Measurements from ENCODE around the gene RNASEL. TPM values are rescaled to one million over a fixed set of nuclear protein-coding genes. Genes with fewer than 3 reads are reported as not detected.

RNASEL gene
- total and polyA plus RNA-seq, 4 donors = 3.7 to 14.8 (median 9.0) TPM

- no peak for TF ChIP-seq CTCF (IDR thresholded peaks at IDR 0.05; ENCODE audit: control extremely low read depth, extremely low read depth)
- Histone ChIP-seq H3K4me1 (ENCODE audit: control insufficient read depth in 5 of 5, insufficient read depth in 5 of 5, low read length in 5 of 5) (peaks cover 0 to 8% (median 6%) of the 10 kb centered on the region in 5 donors), H3K4me3 (no peak overlapping the region), H3K36me3 (ENCODE audit: control insufficient read depth in 4 of 4, insufficient read depth in 4 of 4, low read length in 4 of 4) (no peaks in the 10 kb centered on the region), H3K27me3 (ENCODE audit: control insufficient read depth in 3 of 3, insufficient read depth in 3 of 3, low read length in 2 of 3) (peaks cover 0 to 12% (median 0%) of the 10 kb centered on the region in 3 donors), H3K9me3 (ENCODE audit: control insufficient read depth in 4 of 4, insufficient read depth in 3 of 4, low read length in 3 of 4) (no peaks in the 10 kb centered on the region), H3K9ac (ENCODE audit: insufficient read depth in 1 of 2, low read length in 2 of 2) (no peak overlapping the region), H3K27ac (ENCODE audit: low read depth in 1 of 2, low read length in 1 of 2) (no peak overlapping the region)
- DNase-seq (peak in 1 of 3 donors; percentile 60), ATAC-seq (ENCODE audit: insufficient read depth, low FRiP score) (no peak)
- 86 to 90% methylated on average over 9 of the region's 9 CpGs for WGBS, 2 donors
These were observed 20.0 kb upstream of the RNASEL start for GRCh38 chr1:182608845-182609610.

DNA sequence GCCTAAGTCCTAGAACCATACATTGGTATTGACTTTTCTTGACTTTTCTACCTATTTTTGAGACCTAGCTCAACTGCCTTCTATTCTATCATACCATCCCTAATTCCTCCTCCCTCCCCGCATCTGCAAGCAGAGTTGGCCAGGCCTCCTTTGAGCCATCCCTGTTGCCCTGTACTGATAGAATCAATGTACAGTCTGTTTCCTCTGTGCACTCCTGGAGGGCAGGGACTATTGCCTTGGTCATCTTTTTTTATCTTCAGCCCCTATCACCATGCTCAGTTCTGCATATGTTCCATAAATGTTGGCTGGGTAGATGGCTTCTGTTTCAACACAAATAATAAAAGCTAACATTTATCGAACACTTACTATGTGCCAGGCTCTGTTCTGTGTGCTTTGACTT is 19.2 kb upstream of the RNASEL start:
- ATAC-seq (ENCODE audit: insufficient read depth, low FRiP score) (no peak), DNase-seq (no peak)
- WGBS, 2 donors = 83 to 86% methylated on average over 2 of the region's 2 CpGs
- no peaks in the 10 kb centered on the region for H3K36me3 ChIP-seq (ENCODE audit: control insufficient read depth in 4 of 4, insufficient read depth in 4 of 4, low read length in 4 of 4)
- no peaks in the 10 kb centered on the region for H3K9me3 ChIP-seq (ENCODE audit: control insufficient read depth in 4 of 4, insufficient read depth in 3 of 4, low read length in 3 of 4)
- H3K27ac ChIP-seq (ENCODE audit: low read depth in 1 of 2, low read length in 1 of 2) = no peak overlapping the region
- peaks cover 0 to 8% (median 4%) of the 10 kb centered on the region in 5 donors for H3K4me1 ChIP-seq (ENCODE audit: control insufficient read depth in 5 of 5, insufficient read depth in 5 of 5, low read length in 5 of 5)
- H3K4me3 ChIP-seq = no peak overlapping the region
- no peak overlapping the region for H3K9ac ChIP-seq (ENCODE audit: insufficient read depth in 1 of 2, low read length in 2 of 2)
- H3K27me3 ChIP-seq (ENCODE audit: control insufficient read depth in 3 of 3, insufficient read depth in 3 of 3, low read length in 2 of 3) = peaks cover 0 to 9% (median 0%) of the 10 kb centered on the region in 3 donors
- no peak for TF ChIP-seq CTCF (IDR thresholded peaks at IDR 0.05; ENCODE audit: control extremely low read depth, extremely low read depth)

- Histone ChIP-seq H3K9ac (ENCODE audit: insufficient read depth in 1 of 2, low read length in 2 of 2) (no peak overlapping the region), H3K9me3 (ENCODE audit: control insufficient read depth in 4 of 4, insufficient read depth in 3 of 4, low read length in 3 of 4) (no peaks in the 10 kb centered on the region), H3K36me3 (ENCODE audit: control insufficient read depth in 4 of 4, insufficient read depth in 4 of 4, low read length in 4 of 4) (no peaks in the 10 kb centered on the region), H3K4me3 (no peak overlapping the region), H3K27ac (ENCODE audit: low read depth in 1 of 2, low read length in 1 of 2) (no peak overlapping the region), H3K27me3 (ENCODE audit: control insufficient read depth in 3 of 3, insufficient read depth in 3 of 3, low read length in 2 of 3) (peaks cover 0 to 11% (median 0%) of the 10 kb centered on the region in 3 donors), H3K4me1 (ENCODE audit: control insufficient read depth in 5 of 5, insufficient read depth in 5 of 5, low read length in 5 of 5) (peaks cover 0 to 8% (median 4%) of the 10 kb centered on the region in 5 donors)
- no peak for ATAC-seq (ENCODE audit: insufficient read depth, low FRiP score)
- WGBS, 2 donors = 79 to 90% methylated on average over 1 of the region's 1 CpG
- no peak for TF ChIP-seq CTCF (IDR thresholded peaks at IDR 0.05; ENCODE audit: control extremely low read depth, extremely low read depth)
- no peak for DNase-seq
These were observed 18.5 kb upstream of the RNASEL start for GRCh38 chr1:182607566-182607965.

Data from lung (tissue), 12 donors.